Vagina (tissue), 2 donors: Measurements from ENCODE around the gene TRAPPC1. TPM values are rescaled to one million over a fixed set of nuclear protein-coding genes. Genes with fewer than 3 reads are reported as not detected.

ENCODE experiments used
- DNase-seq, 2 donors: peaks; one replicate each; pipeline ENCODE4 v3.0.0-alpha.2; 2017; ENCODE audit errors: extremely low spot score in 2 of 2
- H3K27ac ChIP-seq: fragments of 200-600 bp; sonication (generic); one replicate; pipeline ENCODE4 v1.5.1; 2019
- H3K27me3 ChIP-seq: fragments of 200-600 bp; sonication (generic); one replicate; pipeline ENCODE4 v1.5.1; 2019
- H3K36me3 ChIP-seq, 2 donors: fragments of 200-600 bp; sonication (generic); one replicate each; pipeline ENCODE4 v1.5.1; 2017 to 2019
- H3K4me1 ChIP-seq: fragments of 200-600 bp; sonication (generic); one replicate; pipeline ENCODE4 v1.5.1; 2019
- H3K4me3 ChIP-seq, 2 donors: fragments of 200-600 bp; sonication (generic); 1 replicate in 1 of 2; 2 replicates in 1 of 2; pipeline ENCODE4 v1.5.1; 2016 to 2019
- H3K9me3 ChIP-seq: fragments of 200-600 bp; sonication (generic); one replicate; pipeline ENCODE4 v1.5.1; 2019
- POLR2A ChIP-seq, 2 donors: fragments of 450-650 bp; IDR thresholded peaks; one replicate each; pipeline ENCODE4 v1.6.1; 2017; ENCODE audit warnings: antibody characterized with exemption in 2 of 2, mild to moderate bottlenecking in 2 of 2, moderate library complexity in 2 of 2
- POLR2AphosphoS5 ChIP-seq, 2 donors: sonication (generic); formaldehyde crosslinking; IDR thresholded peaks; one replicate each; pipeline ENCODE4 v1.9.0; 2017; ENCODE audit warnings: antibody characterized with exemption in 2 of 2, mild to moderate bottlenecking in 2 of 2, low read depth in 1 of 2; ENCODE audit not compliant: insufficient read depth in 1 of 2
- intact Hi-C: fragments of 100-400 bp; cut with DNase I; formaldehyde crosslinking; loops from one replicate; pipeline ENCODE4 v1.15.1; 2023
- total RNA-seq: library from RNA; depleted of rRNA; stranded (reverse); fragments of >200 nt; gene quantifications from one replicate; pipeline ENCODE4 v1.2.3, GENCODE V29; 2016
- TF ChIP-seq, protein P1 (sequence below), 3 experiments: fragments of 450-650 bp in 2 of 3; fragments of 200-600 bp in 1 of 3; sonication (generic) in 1 of 3; IDR thresholded peaks; one replicate each; pipeline ENCODE4 v1.5.1; 2017 to 2019; ENCODE audit warnings: antibody characterized with exemption in 3 of 3, mild to moderate bottlenecking in 2 of 3, moderate library complexity in 2 of 3

The TRAPPC1 gene
- total RNA-seq, 1 donor from 2014 or later = 74.4 TPM

DNA sequence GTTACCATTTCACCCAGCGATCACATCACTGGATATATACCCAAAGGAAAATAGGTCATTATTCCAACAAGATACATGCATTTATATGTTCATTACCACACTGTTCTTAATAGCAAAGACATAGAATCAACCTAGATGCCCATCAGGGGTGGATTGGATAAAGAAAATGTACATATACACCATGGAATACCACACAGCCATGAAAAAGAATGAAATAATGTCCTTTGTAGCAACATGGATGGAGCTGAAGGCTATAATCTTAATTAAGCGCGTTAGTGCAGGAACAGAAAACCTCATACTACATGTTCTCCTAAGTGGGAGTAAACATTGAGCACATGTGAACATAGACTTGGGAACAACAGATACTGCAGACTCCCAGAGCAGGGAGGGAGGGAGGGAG lies 18.8 kb upstream of the TRAPPC1 start:
- no peak for DNase-seq
- no peaks in the 10 kb centered on the region for H3K27me3 ChIP-seq
- H3K4me1 ChIP-seq = no peaks in the 10 kb centered on the region
- H3K27ac ChIP-seq = no peak overlapping the region
- H3K4me3 ChIP-seq = no peak overlapping the region
- intact Hi-C loops = no loop called here
- TF ChIP-seq, protein P1, sequence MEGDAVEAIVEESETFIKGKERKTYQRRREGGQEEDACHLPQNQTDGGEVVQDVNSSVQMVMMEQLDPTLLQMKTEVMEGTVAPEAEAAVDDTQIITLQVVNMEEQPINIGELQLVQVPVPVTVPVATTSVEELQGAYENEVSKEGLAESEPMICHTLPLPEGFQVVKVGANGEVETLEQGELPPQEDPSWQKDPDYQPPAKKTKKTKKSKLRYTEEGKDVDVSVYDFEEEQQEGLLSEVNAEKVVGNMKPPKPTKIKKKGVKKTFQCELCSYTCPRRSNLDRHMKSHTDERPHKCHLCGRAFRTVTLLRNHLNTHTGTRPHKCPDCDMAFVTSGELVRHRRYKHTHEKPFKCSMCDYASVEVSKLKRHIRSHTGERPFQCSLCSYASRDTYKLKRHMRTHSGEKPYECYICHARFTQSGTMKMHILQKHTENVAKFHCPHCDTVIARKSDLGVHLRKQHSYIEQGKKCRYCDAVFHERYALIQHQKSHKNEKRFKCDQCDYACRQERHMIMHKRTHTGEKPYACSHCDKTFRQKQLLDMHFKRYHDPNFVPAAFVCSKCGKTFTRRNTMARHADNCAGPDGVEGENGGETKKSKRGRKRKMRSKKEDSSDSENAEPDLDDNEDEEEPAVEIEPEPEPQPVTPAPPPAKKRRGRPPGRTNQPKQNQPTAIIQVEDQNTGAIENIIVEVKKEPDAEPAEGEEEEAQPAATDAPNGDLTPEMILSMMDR (IDR thresholded peaks at IDR 0.05) = no peak
- TF ChIP-seq POLR2AphosphoS5 (IDR thresholded peaks at IDR 0.05; ENCODE audit: insufficient read depth in 1 of 2, low read depth in 1 of 2) (no peak), POLR2A (IDR thresholded peaks at IDR 0.05) (no peak)
- H3K9me3 ChIP-seq = no peaks in the 10 kb centered on the region
- peaks cover 0 to 36% of the 10 kb centered on the region in 2 donors for H3K36me3 ChIP-seq

DNA sequence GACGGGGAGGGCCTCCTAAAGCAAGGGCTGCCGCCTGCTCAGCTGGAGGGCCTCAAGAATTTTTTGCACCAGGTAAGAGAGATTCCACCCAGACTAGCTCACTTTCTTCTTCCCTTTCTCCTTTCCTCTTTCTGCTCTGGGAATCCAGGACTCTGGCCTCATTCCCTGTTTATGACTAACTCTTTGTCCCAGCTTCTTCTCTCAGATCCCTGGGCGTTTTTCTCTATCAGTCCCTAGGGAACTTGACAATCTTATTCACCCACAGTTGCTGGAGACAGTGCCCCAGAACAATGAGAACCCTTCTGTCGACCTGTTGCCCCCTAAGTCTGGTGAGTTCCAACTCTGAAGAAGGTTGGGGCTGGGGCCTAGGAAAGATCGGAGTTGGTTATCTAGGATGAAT lies 15.9 kb upstream of the TRAPPC1 start:
- Histone ChIP-seq H3K27ac (no peak overlapping the region), H3K27me3 (no peaks in the 10 kb centered on the region), H3K4me3 (no peak overlapping the region), H3K36me3 (peaks cover 0 to 60% of the 10 kb centered on the region in 2 donors), H3K9me3 (no peaks in the 10 kb centered on the region), H3K4me1 (no peaks in the 10 kb centered on the region)
- no peak for DNase-seq
- intact Hi-C loops = no loop called here
- TF ChIP-seq, protein P1 (IDR thresholded peaks at IDR 0.05) = no peak
- TF ChIP-seq POLR2A (IDR thresholded peaks at IDR 0.05) = no peak
- TF ChIP-seq POLR2AphosphoS5 (IDR thresholded peaks at IDR 0.05; ENCODE audit: insufficient read depth in 1 of 2, low read depth in 1 of 2) = no peak

DNA sequence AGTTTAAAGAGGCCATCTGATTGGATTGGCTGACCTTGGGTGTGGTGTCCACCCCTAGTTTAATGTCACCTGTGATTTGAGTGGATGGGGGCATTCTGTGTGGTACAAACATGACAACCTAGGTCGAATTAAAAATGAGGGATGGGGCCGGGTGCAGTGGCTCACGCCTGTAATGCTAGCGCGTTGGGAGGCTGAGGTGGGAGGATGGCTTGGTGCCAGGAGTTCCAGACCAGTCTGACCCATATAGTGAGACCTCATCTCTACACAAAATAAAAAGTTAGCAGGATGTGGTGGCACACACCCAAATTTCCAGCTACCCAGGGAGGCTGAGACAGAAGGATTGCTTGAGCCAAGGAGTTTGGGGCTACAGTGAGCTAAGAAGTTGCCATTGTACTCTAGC lies 14.7 kb upstream of the TRAPPC1 start:
- Histone ChIP-seq H3K27ac (no peak overlapping the region), H3K4me3 (no peak overlapping the region), H3K4me1 (no peaks in the 10 kb centered on the region), H3K9me3 (no peaks in the 10 kb centered on the region), H3K36me3 (peaks cover 0 to 60% of the 10 kb centered on the region in 2 donors), H3K27me3 (no peaks in the 10 kb centered on the region)
- DNase-seq = no peak
- intact Hi-C loops = no loop called here
- no peak for TF ChIP-seq POLR2AphosphoS5 (IDR thresholded peaks at IDR 0.05; ENCODE audit: insufficient read depth in 1 of 2, low read depth in 1 of 2)
- no peak for TF ChIP-seq POLR2A (IDR thresholded peaks at IDR 0.05)
- TF ChIP-seq, protein P1 (IDR thresholded peaks at IDR 0.05) = no peak

DNA sequence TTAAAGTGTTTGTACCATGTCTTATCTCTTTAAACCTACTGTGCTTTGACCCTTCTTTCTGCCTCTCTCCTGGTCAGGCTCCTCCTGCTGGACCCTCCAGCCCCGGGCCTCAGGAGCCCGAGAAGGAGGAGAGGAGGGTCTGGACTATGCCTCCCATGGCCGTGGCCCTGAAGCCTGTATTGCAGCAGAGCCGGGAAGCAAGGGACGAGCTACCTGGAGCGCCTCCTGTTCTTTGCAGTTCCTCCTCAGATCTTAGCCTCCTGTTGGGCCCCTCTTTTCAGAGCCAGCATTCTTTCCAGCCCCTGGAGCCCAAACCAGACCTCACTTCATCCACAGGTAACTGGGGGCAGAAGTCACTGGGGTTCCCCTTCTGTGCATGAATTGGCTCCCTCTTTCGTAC lies 13.9 kb upstream of the TRAPPC1 start:
- intact Hi-C loops = no loop called here
- peaks cover 0 to 60% of the 10 kb centered on the region in 2 donors for H3K36me3 ChIP-seq
- H3K27me3 ChIP-seq = no peaks in the 10 kb centered on the region
- no peak for DNase-seq
- no peaks in the 10 kb centered on the region for H3K4me1 ChIP-seq
- H3K9me3 ChIP-seq = no peaks in the 10 kb centered on the region
- no peak overlapping the region for H3K4me3 ChIP-seq
- no peak overlapping the region for H3K27ac ChIP-seq
- TF ChIP-seq POLR2A (IDR thresholded peaks at IDR 0.05) (no peak), POLR2AphosphoS5 (IDR thresholded peaks at IDR 0.05; ENCODE audit: insufficient read depth in 1 of 2, low read depth in 1 of 2) (no peak)
- TF ChIP-seq, protein P1 (IDR thresholded peaks at IDR 0.05) = no peak

DNA sequence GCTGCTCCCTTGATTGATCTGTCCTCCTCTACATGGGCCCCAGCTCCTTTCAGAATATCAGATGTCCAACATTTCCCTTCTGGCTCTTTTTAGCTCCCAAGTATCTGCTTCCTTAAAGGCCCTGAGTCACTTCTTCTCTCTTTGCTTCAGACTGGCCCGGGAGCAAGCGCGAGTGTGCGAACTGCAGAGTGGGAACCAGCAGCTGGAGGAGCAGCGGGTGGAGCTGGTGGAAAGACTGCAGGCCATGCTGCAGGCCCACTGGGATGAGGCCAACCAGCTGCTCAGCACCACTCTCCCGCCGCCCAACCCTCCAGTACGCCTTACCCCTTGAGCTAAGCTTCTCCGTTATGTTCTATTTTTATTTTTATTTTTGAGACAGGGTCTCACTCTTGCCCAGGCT lies 12.6 kb upstream of the TRAPPC1 start:
- intact Hi-C loops = no loop called here
- Histone ChIP-seq H3K36me3 (peaks cover 0 to 69% of the 10 kb centered on the region in 2 donors), H3K9me3 (no peaks in the 10 kb centered on the region), H3K27ac (no peak overlapping the region), H3K27me3 (no peaks in the 10 kb centered on the region), H3K4me1 (no peaks in the 10 kb centered on the region), H3K4me3 (no peak overlapping the region)
- TF ChIP-seq POLR2A (IDR thresholded peaks at IDR 0.05) = no peak
- TF ChIP-seq, protein P1 (IDR thresholded peaks at IDR 0.05) = no peak
- TF ChIP-seq POLR2AphosphoS5 (IDR thresholded peaks at IDR 0.05; ENCODE audit: insufficient read depth in 1 of 2, low read depth in 1 of 2) = no peak
- DNase-seq = no peak
